ENCODE data around the gene PERM1.

- TF ChIP-seq GATA2 (IDR thresholded peaks at IDR 0.05; ENCODE audit: low read depth, low read length) (no peak), GATA3 (IDR thresholded peaks at IDR 0.05; ENCODE audit: low read depth, low read length) (no peak)
Measured at GRCh38 chr1:945688-946556, 36.0 kb downstream of the PERM1 start.

Data from SH-SY5Y (cell line).